ENCODE results near the gene DEDD2.

The DEDD2 gene

DNA sequence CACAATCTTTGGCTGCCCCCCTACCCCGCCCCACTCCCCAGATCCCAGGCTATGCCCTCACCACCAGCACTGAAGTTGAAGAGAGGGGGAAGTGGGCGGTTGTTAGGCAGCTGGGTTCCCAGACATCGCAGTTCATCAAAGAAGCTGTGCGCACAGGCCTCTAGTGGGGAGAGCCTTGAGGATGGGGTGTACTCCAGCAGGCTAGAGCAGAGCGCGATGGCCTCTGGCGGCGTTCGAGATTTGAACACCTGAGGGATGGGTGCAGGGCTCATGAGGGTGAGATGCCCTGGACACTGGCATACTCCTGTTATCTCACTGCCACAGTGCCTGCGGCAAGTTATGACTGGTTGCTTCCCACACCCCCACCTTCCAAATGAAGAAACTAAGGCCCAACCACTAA lies 15.0 kb upstream of the DEDD2 start:
- Histone ChIP-seq H3K4me2 (ENCODE audit: insufficient read depth, low read length) (no peak overlapping the region), H3K27me3 (ENCODE audit: insufficient read depth, low read length, poor library complexity) (no peaks in the 10 kb centered on the region), H3K36me3 (ENCODE audit: insufficient read depth, low read length) (peaks cover 96% of the 10 kb centered on the region), H4K20me1 (ENCODE audit: insufficient read depth, low read length) (peaks cover 68% of the 10 kb centered on the region), H2AFZ (ENCODE audit: low read depth, low read length) (no peak overlapping the region), H3K79me2 (ENCODE audit: insufficient read depth, low read length) (peaks cover 43% of the 10 kb centered on the region; the same call in 1 of the 2 replicates), H3K9me3 (ENCODE audit: insufficient read depth, low read length, severe bottlenecking) (no peaks in the 10 kb centered on the region), H3K9ac (ENCODE audit: low read depth, low read length) (no peak overlapping the region), H3K4me3 (ENCODE audit: low read depth in 1 of 2, low read length in 2 of 2) (no peak overlapping the region), H3K27ac (ENCODE audit: low read length) (no peak overlapping the region), H3K4me1 (ENCODE audit: insufficient read depth, low read length) (no peaks in the 10 kb centered on the region)
- DNase-seq (no peak), ATAC-seq (ENCODE audit: insufficient read depth, low read depth) (peak; percentile 9; the same call in 1 of the 3 replicates)
- TF ChIP-seq, protein P1, sequence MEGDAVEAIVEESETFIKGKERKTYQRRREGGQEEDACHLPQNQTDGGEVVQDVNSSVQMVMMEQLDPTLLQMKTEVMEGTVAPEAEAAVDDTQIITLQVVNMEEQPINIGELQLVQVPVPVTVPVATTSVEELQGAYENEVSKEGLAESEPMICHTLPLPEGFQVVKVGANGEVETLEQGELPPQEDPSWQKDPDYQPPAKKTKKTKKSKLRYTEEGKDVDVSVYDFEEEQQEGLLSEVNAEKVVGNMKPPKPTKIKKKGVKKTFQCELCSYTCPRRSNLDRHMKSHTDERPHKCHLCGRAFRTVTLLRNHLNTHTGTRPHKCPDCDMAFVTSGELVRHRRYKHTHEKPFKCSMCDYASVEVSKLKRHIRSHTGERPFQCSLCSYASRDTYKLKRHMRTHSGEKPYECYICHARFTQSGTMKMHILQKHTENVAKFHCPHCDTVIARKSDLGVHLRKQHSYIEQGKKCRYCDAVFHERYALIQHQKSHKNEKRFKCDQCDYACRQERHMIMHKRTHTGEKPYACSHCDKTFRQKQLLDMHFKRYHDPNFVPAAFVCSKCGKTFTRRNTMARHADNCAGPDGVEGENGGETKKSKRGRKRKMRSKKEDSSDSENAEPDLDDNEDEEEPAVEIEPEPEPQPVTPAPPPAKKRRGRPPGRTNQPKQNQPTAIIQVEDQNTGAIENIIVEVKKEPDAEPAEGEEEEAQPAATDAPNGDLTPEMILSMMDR (IDR thresholded peaks at IDR 0.05; ENCODE audit: borderline replicate concordance, extremely low read depth, low read length, poor library complexity, severe bottlenecking) = no peak
- no peak for TF ChIP-seq EZH2 (IDR thresholded peaks at IDR 0.05; ENCODE audit: borderline replicate concordance, low read depth, low read length, severe bottlenecking)

DNA sequence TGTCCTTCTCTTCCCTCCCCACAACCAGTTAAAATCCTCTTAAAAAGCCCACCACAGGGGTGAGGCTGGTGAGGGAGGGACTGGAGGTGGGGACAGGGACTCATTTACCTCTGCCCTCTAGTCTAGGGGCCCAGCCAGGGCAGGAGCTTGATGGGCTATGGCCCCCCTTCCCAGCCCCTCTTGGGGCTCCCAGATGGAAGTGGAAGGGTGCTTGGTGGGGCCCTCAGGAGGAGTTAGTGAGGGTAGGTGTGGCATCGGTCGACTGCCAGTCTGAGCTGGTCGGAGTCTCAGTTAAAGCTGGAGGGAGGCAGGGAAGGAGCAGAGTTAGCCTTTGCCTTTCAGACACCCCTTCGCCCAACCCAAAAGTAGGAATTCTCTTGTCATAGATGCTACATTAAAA lies 13.1 kb upstream of the DEDD2 start:
- peaks cover 96% of the 10 kb centered on the region for H3K36me3 ChIP-seq (ENCODE audit: insufficient read depth, low read length)

GRCh38 chr19:42229855-42230351 lies 12.4 kb upstream of the DEDD2 start:
- DNase-seq (no peak), ATAC-seq (ENCODE audit: insufficient read depth, low read depth) (no peak)
- Histone ChIP-seq H3K27me3 (ENCODE audit: insufficient read depth, low read length, poor library complexity) (no peaks in the 10 kb centered on the region), H3K9me3 (ENCODE audit: insufficient read depth, low read length, severe bottlenecking) (no peaks in the 10 kb centered on the region), H3K4me3 (ENCODE audit: low read depth in 1 of 2, low read length in 2 of 2) (no peak overlapping the region), H3K36me3 (ENCODE audit: insufficient read depth, low read length) (peaks cover 96% of the 10 kb centered on the region), H3K4me1 (ENCODE audit: insufficient read depth, low read length) (no peaks in the 10 kb centered on the region), H3K9ac (ENCODE audit: low read depth, low read length) (no peak overlapping the region), H2AFZ (ENCODE audit: low read depth, low read length) (no peak overlapping the region), H3K79me2 (ENCODE audit: insufficient read depth, low read length) (peaks cover 31% of the 10 kb centered on the region), H4K20me1 (ENCODE audit: insufficient read depth, low read length) (peaks cover 70% of the 10 kb centered on the region), H3K27ac (ENCODE audit: low read length) (peak overlapping the region; percentile 33; the same call in 1 of the 2 replicates), H3K4me2 (ENCODE audit: insufficient read depth, low read length) (no peak overlapping the region)
- TF ChIP-seq, protein P1 (IDR thresholded peaks at IDR 0.05; ENCODE audit: borderline replicate concordance, extremely low read depth, low read length, poor library complexity, severe bottlenecking) = no peak
- TF ChIP-seq EZH2 (IDR thresholded peaks at IDR 0.05; ENCODE audit: borderline replicate concordance, low read depth, low read length, severe bottlenecking) = no peak

More for the DNA sequence above, 13.1 kb upstream of the DEDD2 start:
- DNase-seq (no peak), ATAC-seq (ENCODE audit: insufficient read depth, low read depth) (no peak)
- TF ChIP-seq EZH2 (IDR thresholded peaks at IDR 0.05; ENCODE audit: borderline replicate concordance, low read depth, low read length, severe bottlenecking) = no peak
- TF ChIP-seq, protein P1 (IDR thresholded peaks at IDR 0.05; ENCODE audit: borderline replicate concordance, extremely low read depth, low read length, poor library complexity, severe bottlenecking) = no peak
- Histone ChIP-seq H3K27me3 (ENCODE audit: insufficient read depth, low read length, poor library complexity) (no peaks in the 10 kb centered on the region), H3K4me1 (ENCODE audit: insufficient read depth, low read length) (no peaks in the 10 kb centered on the region), H3K4me2 (ENCODE audit: insufficient read depth, low read length) (no peak overlapping the region), H3K9me3 (ENCODE audit: insufficient read depth, low read length, severe bottlenecking) (no peaks in the 10 kb centered on the region), H2AFZ (ENCODE audit: low read depth, low read length) (no peak overlapping the region), H4K20me1 (ENCODE audit: insufficient read depth, low read length) (peaks cover 71% of the 10 kb centered on the region), H3K27ac (ENCODE audit: low read length) (no peak overlapping the region), H3K79me2 (ENCODE audit: insufficient read depth, low read length) (peaks cover 33% of the 10 kb centered on the region), H3K9ac (ENCODE audit: low read depth, low read length) (no peak overlapping the region), H3K4me3 (ENCODE audit: low read depth in 1 of 2, low read length in 2 of 2) (no peak overlapping the region)

Measured in DND-41 (cell line).